Adrenal gland (tissue), 5 donors: ENCODE results near the gene ENGASE.

Experiments
- POLR2A ChIP-seq, 2 donors: fragments of 450-650 bp; IDR thresholded peaks; one replicate each; pipeline ENCODE4 v1.6.1; 2017; ENCODE audit warnings: antibody characterized with exemption in 2 of 2, mild to moderate bottlenecking in 2 of 2, moderate library complexity in 1 of 2
- TF ChIP-seq, protein P1 (sequence below), 6 experiments: fragments of 450-650 bp in 4 of 6; fragments of 200-600 bp in 2 of 6; sonication (generic) in 1 of 6; IDR thresholded peaks; 1 replicate in 5 of 6; 2 replicates in 1 of 6; pipeline versions ENCODE4 v1.5.1 to v1.8.0; 2016 to 2021; ENCODE audit warnings: antibody characterized with exemption in 6 of 6, mild to moderate bottlenecking in 2 of 6, moderate library complexity in 1 of 6
- donor health status: DM: no; HTN: no; CAD: no.

DNA sequence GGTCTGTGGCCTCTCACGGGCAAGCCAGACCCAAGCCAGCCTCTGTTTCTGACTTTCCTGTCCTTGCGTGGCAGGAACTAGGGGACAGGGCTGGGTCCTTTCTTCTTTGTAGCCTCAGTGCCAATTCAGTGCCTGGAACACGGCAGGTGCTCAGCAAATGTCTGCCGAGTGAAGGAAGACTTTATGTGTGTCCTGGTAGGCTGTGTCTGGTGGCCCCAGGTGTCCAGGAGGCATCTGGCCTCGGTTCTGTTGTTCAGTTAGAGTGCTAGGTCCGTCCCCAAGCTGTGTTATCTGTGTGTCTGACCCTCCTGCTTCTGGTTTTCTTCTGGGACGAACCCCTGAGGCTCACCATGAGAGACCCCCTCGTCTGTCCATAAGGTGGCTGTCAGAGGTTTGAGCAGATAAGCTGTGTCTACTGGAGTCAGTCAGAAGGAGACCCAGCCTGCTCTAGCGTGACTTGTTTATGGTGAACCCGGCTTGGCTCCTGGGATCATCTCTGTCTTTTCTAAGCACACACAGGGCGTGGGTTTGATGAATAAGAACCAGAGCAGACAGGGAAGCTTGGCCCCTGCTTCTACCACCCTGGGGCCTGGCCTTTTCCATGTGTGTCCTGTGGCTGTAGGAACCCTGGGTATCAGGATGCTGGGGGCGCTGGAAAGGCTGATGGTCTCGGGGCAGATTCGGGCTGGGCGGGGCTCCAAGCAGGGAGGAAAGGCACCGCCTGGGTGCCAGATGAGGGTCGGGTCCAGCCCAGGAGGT is 39.3 kb downstream of the ENGASE start:
- TF ChIP-seq, protein P1, sequence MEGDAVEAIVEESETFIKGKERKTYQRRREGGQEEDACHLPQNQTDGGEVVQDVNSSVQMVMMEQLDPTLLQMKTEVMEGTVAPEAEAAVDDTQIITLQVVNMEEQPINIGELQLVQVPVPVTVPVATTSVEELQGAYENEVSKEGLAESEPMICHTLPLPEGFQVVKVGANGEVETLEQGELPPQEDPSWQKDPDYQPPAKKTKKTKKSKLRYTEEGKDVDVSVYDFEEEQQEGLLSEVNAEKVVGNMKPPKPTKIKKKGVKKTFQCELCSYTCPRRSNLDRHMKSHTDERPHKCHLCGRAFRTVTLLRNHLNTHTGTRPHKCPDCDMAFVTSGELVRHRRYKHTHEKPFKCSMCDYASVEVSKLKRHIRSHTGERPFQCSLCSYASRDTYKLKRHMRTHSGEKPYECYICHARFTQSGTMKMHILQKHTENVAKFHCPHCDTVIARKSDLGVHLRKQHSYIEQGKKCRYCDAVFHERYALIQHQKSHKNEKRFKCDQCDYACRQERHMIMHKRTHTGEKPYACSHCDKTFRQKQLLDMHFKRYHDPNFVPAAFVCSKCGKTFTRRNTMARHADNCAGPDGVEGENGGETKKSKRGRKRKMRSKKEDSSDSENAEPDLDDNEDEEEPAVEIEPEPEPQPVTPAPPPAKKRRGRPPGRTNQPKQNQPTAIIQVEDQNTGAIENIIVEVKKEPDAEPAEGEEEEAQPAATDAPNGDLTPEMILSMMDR (IDR thresholded peaks at IDR 0.05) = no peak
- TF ChIP-seq POLR2A (IDR thresholded peaks at IDR 0.05) = no peak
